H1 (cell line): ENCODE data around the gene MPPE1. TPM values are rescaled to one million over a fixed set of nuclear protein-coding genes. Genes with fewer than 3 reads are reported as not detected.

ENCODE experiments used
- polyA plus RNA-seq, 7 experiments: library from polyadenylated mRNA; depleted of rRNA in 3 of 7; stranded (reverse) in 5 of 7; unstranded in 2 of 7; fragments of >200 nt in 5 of 7; fragments of 200-250 nt in 2 of 7; gene quantifications; 1 replicate in 5 of 7; 2 replicates in 1 of 7; 4 replicates in 1 of 7; pipeline versions ENCODE4 v1.2.1 to v1.2.3, GENCODE V29; 2011 to 2013; ENCODE audit warnings: missing spikeins in 2 of 7, mixed read lengths in 2 of 7
- total RNA-seq: library from RNA; stranded (reverse); fragmentation: NEBNext Ultra II Directional; extraction: Animal tissue kit (Norgen Biotek cat#: 25700); gene quantifications from 2 replicates; pipeline ENCODE4 v1.2.1, GENCODE V29; 2021
- TF ChIP-seq, protein P1 (sequence below), 3 experiments: IDR thresholded peaks; 1 replicate in 2 of 3; 2 replicates in 1 of 3; pipeline versions ENCODE4 v1.5.1 to v1.6.1; 2011; ENCODE audit warnings: low read length in 3 of 3, mild to moderate bottlenecking in 3 of 3, inconsistent platforms in 2 of 3, low read depth in 1 of 3, moderate library complexity in 1 of 3; ENCODE audit not compliant: insufficient read depth in 1 of 3; ENCODE audit errors: control extremely low read depth in 1 of 3

The MPPE1 gene
- total and polyA plus RNA-seq, 2 of the 8 experiments (the other 6 are each of a cell fraction or from before 2014, with no cell fraction given): 13.7 to 20.9 TPM

DNA sequence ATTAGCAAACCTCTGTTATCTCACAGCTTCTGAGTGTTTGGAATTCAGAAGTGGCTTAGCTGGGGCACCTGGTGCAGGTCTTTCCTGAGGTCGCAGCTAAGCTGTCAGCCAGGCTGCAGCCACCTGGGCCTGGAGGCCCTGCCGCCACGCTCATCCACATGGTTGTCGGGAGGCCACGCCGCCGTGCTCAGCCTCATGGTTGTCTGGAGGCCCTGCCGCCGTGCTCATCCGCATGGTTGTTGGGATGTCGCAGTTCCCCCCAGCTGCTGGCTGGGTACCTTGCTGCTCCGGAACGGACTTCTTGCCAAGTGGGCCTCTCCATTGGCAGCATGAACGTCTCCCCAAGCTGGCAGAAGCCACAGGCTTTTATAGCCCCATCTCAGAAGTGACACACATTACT is 24.3 kb upstream of the MPPE1 start (continued):
- TF ChIP-seq, protein P1, sequence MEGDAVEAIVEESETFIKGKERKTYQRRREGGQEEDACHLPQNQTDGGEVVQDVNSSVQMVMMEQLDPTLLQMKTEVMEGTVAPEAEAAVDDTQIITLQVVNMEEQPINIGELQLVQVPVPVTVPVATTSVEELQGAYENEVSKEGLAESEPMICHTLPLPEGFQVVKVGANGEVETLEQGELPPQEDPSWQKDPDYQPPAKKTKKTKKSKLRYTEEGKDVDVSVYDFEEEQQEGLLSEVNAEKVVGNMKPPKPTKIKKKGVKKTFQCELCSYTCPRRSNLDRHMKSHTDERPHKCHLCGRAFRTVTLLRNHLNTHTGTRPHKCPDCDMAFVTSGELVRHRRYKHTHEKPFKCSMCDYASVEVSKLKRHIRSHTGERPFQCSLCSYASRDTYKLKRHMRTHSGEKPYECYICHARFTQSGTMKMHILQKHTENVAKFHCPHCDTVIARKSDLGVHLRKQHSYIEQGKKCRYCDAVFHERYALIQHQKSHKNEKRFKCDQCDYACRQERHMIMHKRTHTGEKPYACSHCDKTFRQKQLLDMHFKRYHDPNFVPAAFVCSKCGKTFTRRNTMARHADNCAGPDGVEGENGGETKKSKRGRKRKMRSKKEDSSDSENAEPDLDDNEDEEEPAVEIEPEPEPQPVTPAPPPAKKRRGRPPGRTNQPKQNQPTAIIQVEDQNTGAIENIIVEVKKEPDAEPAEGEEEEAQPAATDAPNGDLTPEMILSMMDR (IDR thresholded peaks at IDR 0.05; ENCODE audit: control extremely low read depth in 1 of 3, insufficient read depth in 1 of 3, low read depth in 1 of 3, low read length in 3 of 3): no peak
